ENCODE results near the gene FZD8.

DNA sequence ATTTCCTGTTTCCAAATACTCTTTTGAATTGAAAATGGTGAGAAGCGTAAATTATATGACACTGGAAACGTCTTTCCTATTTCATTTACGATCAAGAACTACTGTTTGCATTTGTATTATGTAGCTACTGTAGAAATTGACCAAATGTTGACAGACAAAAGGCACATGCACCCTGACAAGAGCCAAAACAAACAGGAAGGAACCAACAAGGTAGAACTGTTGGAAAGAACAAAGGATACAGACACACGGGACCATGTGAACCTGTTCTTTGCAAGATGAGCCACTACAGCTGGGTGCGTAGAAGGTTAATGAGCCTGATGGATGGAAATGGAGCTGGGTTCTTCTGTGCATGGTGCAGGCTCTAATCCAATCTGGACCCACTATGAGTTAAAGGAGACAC lies 48.4 kb upstream of the FZD8 start:
- no peak for TF ChIP-seq CTCF (IDR thresholded peaks at IDR 0.05)
- TF ChIP-seq POLR2A (IDR thresholded peaks at IDR 0.05; ENCODE audit: low read length) = no peak
- TF ChIP-seq, protein P1, sequence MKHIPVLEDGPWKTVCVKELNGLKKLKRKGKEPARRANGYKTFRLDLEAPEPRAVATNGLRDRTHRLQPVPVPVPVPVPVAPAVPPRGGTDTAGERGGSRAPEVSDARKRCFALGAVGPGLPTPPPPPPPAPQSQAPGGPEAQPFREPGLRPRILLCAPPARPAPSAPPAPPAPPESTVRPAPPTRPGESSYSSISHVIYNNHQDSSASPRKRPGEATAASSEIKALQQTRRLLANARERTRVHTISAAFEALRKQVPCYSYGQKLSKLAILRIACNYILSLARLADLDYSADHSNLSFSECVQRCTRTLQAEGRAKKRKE (CRISPR knock-in tag; IDR thresholded peaks at IDR 0.05; ENCODE audit: low read depth) = no peak
- TF ChIP-seq SMC3 (IDR thresholded peaks at IDR 0.05) = no peak
- TF ChIP-seq, protein P2, sequence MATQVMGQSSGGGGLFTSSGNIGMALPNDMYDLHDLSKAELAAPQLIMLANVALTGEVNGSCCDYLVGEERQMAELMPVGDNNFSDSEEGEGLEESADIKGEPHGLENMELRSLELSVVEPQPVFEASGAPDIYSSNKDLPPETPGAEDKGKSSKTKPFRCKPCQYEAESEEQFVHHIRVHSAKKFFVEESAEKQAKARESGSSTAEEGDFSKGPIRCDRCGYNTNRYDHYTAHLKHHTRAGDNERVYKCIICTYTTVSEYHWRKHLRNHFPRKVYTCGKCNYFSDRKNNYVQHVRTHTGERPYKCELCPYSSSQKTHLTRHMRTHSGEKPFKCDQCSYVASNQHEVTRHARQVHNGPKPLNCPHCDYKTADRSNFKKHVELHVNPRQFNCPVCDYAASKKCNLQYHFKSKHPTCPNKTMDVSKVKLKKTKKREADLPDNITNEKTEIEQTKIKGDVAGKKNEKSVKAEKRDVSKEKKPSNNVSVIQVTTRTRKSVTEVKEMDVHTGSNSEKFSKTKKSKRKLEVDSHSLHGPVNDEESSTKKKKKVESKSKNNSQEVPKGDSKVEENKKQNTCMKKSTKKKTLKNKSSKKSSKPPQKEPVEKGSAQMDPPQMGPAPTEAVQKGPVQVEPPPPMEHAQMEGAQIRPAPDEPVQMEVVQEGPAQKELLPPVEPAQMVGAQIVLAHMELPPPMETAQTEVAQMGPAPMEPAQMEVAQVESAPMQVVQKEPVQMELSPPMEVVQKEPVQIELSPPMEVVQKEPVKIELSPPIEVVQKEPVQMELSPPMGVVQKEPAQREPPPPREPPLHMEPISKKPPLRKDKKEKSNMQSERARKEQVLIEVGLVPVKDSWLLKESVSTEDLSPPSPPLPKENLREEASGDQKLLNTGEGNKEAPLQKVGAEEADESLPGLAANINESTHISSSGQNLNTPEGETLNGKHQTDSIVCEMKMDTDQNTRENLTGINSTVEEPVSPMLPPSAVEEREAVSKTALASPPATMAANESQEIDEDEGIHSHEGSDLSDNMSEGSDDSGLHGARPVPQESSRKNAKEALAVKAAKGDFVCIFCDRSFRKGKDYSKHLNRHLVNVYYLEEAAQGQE (IDR thresholded peaks at IDR 0.05) = no peak
- no peak for TF ChIP-seq CEBPB (IDR thresholded peaks at IDR 0.05)
- TF ChIP-seq RCOR1 (IDR thresholded peaks at IDR 0.05; ENCODE audit: low read depth, low read length) = no peak
- no peak for TF ChIP-seq TP53 (CRISPR knock-in tag; IDR thresholded peaks at IDR 0.05)

Data from A549 (cell line).